SU-DHL-6 (cell line): ENCODE results near the gene DDX54.

Source experiments
- H2AFZ ChIP-seq: fragments of 200-600 bp; sonication (generic); 2 replicates; pipeline ENCODE4 v1.6.1; 2014; ENCODE audit warnings: low read depth, mild to moderate bottlenecking, moderate library complexity, mixed read lengths, antibody characterized with exemption, low read length; ENCODE audit not compliant: severe bottlenecking
- H3F3A ChIP-seq: fragments of 200-600 bp; shearing (Covaris generic); 2 replicates; pipeline ENCODE4 v1.6.0; 2016; ENCODE audit warnings: antibody characterized with exemption, mild to moderate bottlenecking; ENCODE audit not compliant: insufficient read depth
- H3K27ac ChIP-seq: fragments of 200-600 bp; sonication (generic); 2 replicates; pipeline ENCODE4 v1.5.1; 2016; ENCODE audit warnings: low read depth, mild to moderate bottlenecking, low read length, moderate library complexity, mixed read lengths
- H3K27me3 ChIP-seq: fragments of 200-600 bp; sonication (generic), shearing (Covaris generic); 2 replicates; pipeline ENCODE4 v1.6.0; 2014; ENCODE audit warnings: mild to moderate bottlenecking, low read length
- H3K36me3 ChIP-seq: fragments of 200-600 bp; sonication (generic); 2 replicates; pipeline ENCODE4 v1.6.1; 2014; ENCODE audit warnings: mild to moderate bottlenecking, low read length, mixed read lengths
- H3K4me2 ChIP-seq: fragments of 300-600, 200-600 bp; shearing (Covaris generic), sonication (generic); 2 replicates; pipeline ENCODE4 v1.6.0; 2014; ENCODE audit warnings: low read length, low read depth, mild to moderate bottlenecking; ENCODE audit not compliant: poor library complexity, severe bottlenecking
- H3K4me3 ChIP-seq: fragments of 200-600 bp; sonication (generic); 2 replicates; pipeline ENCODE4 v1.5.1; 2014; ENCODE audit warnings: antibody characterized with exemption, low read length, mild to moderate bottlenecking, mixed read lengths; ENCODE audit not compliant: insufficient read depth, poor library complexity, severe bottlenecking
- H3K79me2 ChIP-seq: fragments of 200-600 bp; sonication (generic); 2 replicates; pipeline ENCODE4 v1.6.1; 2014; ENCODE audit warnings: mild to moderate bottlenecking, low read length, moderate library complexity; ENCODE audit not compliant: insufficient read depth
- H3K9ac ChIP-seq: fragments of 200-600 bp; sonication (generic); 2 replicates; pipeline ENCODE4 v1.7.0; 2014; ENCODE audit warnings: mild to moderate bottlenecking, low read length
- H3K9me2 ChIP-seq: fragments of 200-600 bp; sonication (generic); replicated peaks from 2 replicates; pipeline ENCODE4 v1.6.1; 2014; ENCODE audit warnings: low read length; ENCODE audit not compliant: insufficient read depth
- H3K9me3 ChIP-seq: fragments of 200-600 bp; sonication (generic); 2 replicates; pipeline ENCODE4 v1.6.1; 2014; ENCODE audit warnings: low read length, mixed read lengths; ENCODE audit not compliant: insufficient read depth
- H4K20me1 ChIP-seq: fragments of 200-600 bp; sonication (generic); 2 replicates; pipeline ENCODE4 v1.6.1; 2014; ENCODE audit warnings: low read depth, mild to moderate bottlenecking, antibody characterized with exemption, low read length, moderate library complexity, mixed read lengths
- CTCF ChIP-seq: fragments of 200-600 bp; sonication (generic); IDR thresholded peaks from one replicate; pipeline ENCODE4 v1.5.1; 2017; ENCODE audit warnings: antibody characterized with exemption, mild to moderate bottlenecking, low read length, moderate library complexity; ENCODE audit not compliant: insufficient read depth, poor library complexity, severe bottlenecking
- EZH2phosphoT487 ChIP-seq: fragments of 200-600 bp; sonication (generic), shearing (Covaris generic); conservative IDR thresholded peaks from 2 replicates; pipeline ENCODE4 v1.6.1; 2018; ENCODE audit warnings: mild to moderate bottlenecking, antibody characterized with exemption, low read length, moderate library complexity, mixed read lengths

DDX54 gene

DNA sequence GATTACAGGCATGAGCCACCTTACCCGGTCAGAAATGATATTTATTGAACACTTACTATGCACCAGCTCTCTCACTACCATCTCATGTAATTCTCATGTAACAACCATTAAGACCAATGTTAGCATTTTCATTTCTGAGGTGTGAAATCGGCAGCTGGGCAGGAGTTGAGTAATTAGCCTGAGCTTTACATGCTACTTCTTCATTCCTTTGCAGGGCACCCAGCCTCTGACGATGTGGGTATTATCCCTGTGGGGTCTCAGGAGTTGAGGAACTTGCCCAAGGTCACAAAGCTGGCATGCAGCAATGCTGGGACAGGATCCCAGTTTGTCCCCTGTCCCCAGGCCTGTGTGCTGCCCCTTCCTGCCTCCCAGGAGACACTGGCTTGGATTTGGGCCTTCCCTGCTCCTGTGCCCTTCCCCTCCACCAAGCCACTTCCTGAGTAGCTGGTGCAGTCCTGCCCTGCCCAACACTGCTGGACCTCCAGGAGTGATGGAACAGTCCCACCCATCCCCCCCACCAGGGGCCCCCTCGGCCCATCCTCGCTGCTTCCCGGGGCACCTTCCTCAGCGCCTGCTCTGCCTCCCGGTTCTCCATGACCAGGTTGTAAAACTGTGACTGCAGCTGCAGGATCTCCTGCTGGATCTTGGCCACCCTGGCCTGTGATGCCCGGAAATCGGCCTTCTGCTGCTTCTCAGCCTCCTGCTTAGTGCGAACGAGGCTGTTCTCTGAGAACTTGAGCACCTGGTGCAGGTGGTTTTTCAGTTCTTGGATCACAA is 14.9 kb upstream of the DDX54 start:
- Histone ChIP-seq H3K4me2 (no peak overlapping the region), H3K36me3 (no peaks in the 10 kb centered on the region)

DNA sequence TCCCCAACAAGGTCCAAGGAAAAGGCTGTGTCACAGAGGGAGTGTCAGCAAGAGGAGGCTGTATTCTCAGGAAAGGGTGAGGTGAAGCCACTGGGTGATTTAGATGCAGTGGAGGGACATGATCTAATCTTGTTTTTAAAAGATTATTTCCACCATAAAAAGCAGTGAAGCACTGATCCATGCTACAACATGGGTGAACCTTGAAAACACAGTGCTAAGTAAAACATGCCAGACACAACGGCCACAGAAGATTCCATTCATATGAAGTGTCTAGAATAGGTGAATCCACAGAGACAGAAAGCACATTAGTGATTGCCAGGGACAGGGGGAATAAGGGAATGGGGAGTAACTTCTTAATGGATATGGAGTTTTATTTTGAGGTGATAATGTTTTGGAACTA is 13.0 kb upstream of the DDX54 start:
- Histone ChIP-seq H3K27me3 (no peaks in the 10 kb centered on the region), H2AFZ (no peak overlapping the region), H3K36me3 (no peaks in the 10 kb centered on the region), H3K4me3 (no peak overlapping the region), H3F3A (peaks cover 8% of the 10 kb centered on the region; the same call in 1 of the 2 replicates), H3K27ac (peak overlapping the region; percentile 52), H3K79me2 (no peaks in the 10 kb centered on the region), H3K9me2 (no peaks in the 10 kb centered on the region), H3K9ac (no peak overlapping the region), H3K9me3 (no peaks in the 10 kb centered on the region), H3K4me2 (no peak overlapping the region), H4K20me1 (no peaks in the 10 kb centered on the region)
- TF ChIP-seq CTCF = no peak
- no peak for TF ChIP-seq EZH2phosphoT487

More for the DNA sequence above, 14.9 kb upstream of the DDX54 start:
- H3K27me3 ChIP-seq = no peaks in the 10 kb centered on the region
- no peak overlapping the region for H2AFZ ChIP-seq
- no peak overlapping the region for H3K27ac ChIP-seq
- H3K9ac ChIP-seq = no peak overlapping the region
- TF ChIP-seq CTCF (no peak), EZH2phosphoT487 (no peak)
- H3K9me2 ChIP-seq = no peaks in the 10 kb centered on the region
- H3K79me2 ChIP-seq = no peaks in the 10 kb centered on the region
- H3K9me3 ChIP-seq = no peaks in the 10 kb centered on the region
- H3K4me3 ChIP-seq = no peak overlapping the region
- H3F3A ChIP-seq = peaks cover 19% of the 10 kb centered on the region
- no peaks in the 10 kb centered on the region for H4K20me1 ChIP-seq

- H3K4me3 ChIP-seq = no peak overlapping the region
- no peak overlapping the region for H3K4me2 ChIP-seq
- H3K79me2 ChIP-seq = no peaks in the 10 kb centered on the region
- no peaks in the 10 kb centered on the region for H3K36me3 ChIP-seq
- H3K9me2 ChIP-seq = no peaks in the 10 kb centered on the region
- H3F3A ChIP-seq = peaks cover 8% of the 10 kb centered on the region; the same call in 1 of the 2 replicates
- no peak overlapping the region; the same call in 1 of the 2 replicates for H3K9ac ChIP-seq
- H3K27ac ChIP-seq = peak overlapping the region; percentile 22; the same call in 1 of the 2 replicates
- H3K27me3 ChIP-seq = no peaks in the 10 kb centered on the region
- no peaks in the 10 kb centered on the region for H3K9me3 ChIP-seq
- H4K20me1 ChIP-seq = no peaks in the 10 kb centered on the region
- TF ChIP-seq EZH2phosphoT487 = no peak
- TF ChIP-seq CTCF = no peak
- H2AFZ ChIP-seq = no peak overlapping the region
Measured at GRCh38 chr12:113197518-113198077, 12.3 kb upstream of the DDX54 start.
